ENCODE results near the gene SLC12A8.

Gene SLC12A8

DNA sequence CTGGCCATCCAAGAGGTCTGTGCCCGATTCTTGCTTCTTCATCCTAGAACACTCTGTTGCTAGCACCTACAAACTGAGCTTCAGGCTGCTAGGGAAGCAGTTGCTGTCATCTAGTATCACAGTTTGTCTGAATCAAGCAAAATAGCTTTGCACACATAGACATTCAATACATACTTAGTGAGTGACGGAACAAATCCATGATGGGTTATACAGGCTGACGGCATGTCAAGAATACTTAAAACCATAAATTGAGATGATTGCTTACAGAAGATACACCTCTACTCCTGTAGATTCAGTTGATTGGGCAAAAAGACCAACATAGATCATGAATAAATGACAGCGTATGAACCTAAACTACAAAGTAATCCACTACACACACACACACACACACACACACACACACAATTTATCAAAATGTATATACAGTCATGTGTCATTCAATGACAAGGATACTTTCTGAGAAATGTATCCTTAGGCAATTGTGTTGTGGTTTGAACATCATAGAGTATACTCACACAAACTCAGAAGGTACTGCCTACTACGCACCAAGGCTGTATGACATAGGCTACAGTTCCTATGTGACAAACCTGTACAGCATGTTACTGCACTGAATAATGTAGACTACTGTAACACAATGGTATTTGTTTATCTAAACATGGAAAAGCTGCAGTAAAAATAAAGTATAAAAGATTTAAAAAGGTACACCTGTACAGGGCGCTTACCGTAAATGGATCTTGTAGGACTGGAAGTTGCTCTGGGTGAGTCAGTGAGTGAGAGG is 142.4 kb downstream of the SLC12A8 start:
- DNase-seq, result no peak

DNA sequence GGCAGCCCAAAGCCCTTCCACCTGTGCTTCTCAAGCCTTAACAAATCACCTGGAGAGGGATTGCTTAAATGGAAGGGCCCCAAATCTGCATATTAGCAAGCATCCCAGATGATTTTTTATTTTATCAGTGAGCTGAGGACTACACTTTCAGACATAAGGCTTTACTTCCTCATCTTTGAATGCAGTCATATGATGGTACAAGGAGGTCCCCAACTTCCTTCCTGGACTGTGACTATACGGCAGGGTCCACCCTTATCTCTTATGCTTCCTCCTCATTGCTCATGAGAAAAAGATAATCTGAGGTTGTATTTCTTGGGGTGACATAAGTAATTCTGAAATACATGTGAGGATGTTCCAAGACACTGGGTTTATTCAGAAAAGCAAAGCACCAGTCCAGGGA is 143.1 kb downstream of the SLC12A8 start:
- no peak for DNase-seq

DNA sequence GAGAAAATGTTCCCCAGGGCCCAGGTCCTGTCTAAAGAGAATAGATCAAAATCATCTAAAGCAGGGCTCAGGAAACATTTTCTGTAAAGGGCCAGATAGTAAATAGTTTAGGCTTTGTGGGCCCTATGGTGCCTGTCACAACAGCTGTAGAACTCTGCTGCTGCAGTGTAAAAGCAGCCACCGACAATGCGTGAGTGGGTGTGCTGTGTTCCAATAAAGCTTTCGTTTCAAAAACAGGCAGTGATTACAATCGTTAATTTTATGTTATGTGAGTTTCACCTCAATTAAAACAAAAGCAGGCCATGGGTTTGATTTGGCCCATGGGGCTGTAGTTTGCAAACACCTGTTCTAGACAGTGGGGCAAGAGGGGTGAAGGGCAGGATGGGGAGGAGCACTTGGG is 144.3 kb downstream of the SLC12A8 start:
- DNase-seq, result no peak

DNA sequence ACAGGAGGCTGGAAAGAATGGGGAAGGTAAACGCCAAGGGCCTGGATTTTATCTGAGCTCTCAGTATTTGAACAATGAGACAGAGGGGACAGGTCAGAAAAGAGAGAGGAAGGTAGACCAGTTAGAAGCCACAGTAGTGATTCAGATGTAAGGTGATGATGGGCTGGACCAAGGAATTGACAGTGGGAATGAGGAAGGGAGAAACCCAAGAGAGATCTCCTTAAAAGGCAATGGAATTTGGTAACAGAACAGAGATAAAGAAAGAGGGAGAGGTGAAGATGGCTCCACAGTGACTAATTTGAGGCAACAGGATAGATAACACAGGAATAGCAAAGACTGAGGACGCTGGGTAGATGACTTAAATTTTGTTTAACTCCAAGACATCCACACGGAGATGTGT is 145.3 kb downstream of the SLC12A8 start:
- no peak for DNase-seq

DNA sequence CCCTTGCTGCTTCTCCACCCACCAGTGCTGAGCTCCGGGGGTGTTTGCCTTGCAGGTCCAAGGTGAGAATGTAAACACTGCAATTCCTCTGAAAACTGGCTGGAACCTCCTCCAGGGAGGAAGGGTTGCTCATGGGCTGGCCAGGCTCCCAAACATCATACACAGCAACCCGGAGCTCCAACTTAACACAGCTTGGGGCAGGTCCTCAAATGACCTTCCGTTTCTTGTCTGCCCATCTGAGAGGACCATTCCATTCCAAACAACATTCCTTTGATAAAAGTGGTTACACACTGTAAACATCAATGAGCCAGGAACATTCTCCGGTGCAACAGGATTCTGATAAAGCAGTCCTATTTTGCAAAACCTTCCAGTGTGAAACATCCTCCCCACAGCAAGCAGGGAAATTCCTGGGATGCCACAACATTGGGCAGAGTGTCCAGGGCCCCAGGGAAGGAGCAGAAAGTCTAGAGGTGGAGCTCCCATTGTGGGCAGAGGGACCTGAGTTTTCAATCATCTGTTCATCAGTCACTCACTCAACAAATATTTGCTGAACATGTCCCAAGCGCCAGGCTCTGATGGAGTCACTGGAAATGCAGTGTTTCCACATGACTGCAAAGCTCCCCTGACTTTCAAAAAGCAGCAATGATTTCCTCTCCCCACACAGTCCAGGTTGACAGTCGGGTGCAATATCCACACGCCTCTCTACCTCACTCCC is 149.5 kb downstream of the SLC12A8 start:
- no peak for DNase-seq

DNA sequence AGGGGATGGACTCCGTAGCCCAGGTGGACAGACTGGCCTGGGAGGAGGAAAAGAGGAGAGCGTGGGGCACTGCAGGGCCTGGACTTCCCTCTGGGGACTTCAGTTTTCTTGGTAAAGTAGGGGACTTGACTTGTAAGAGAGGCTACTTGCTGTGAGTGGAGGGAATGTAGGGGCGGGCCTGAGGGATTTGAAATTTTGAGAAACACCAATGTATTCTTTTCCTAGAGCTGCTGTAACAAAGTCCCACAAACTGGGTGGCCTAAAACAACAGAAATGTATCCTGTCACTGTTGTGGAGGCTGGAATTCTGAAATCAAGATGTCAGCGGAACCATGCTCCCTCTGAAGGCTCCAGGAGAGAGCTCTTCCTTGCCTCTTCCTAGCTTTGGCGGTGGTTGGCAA is 150.9 kb downstream of the SLC12A8 start:
- DNase-seq, result no peak

DNA sequence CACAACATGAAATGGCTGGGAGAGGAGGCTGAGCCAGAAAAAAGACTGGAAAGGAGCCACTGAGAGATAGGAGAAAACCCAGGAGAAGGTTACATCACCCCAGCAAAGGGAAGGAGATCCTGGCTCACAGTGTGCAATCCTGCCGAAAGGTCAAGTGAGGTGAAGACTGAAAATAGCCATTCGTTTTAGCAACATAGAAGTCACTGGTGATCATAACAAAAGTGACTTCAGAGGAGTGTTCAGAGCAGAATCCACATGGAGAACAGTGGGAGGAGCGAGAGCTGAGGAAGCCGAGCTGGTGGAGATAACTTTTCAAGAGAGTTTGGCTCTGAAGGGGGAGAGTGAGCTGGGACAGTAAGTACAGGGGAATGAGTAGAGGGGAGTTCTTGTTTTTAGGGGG is 151.4 kb downstream of the SLC12A8 start:
- no peak for DNase-seq

DNA sequence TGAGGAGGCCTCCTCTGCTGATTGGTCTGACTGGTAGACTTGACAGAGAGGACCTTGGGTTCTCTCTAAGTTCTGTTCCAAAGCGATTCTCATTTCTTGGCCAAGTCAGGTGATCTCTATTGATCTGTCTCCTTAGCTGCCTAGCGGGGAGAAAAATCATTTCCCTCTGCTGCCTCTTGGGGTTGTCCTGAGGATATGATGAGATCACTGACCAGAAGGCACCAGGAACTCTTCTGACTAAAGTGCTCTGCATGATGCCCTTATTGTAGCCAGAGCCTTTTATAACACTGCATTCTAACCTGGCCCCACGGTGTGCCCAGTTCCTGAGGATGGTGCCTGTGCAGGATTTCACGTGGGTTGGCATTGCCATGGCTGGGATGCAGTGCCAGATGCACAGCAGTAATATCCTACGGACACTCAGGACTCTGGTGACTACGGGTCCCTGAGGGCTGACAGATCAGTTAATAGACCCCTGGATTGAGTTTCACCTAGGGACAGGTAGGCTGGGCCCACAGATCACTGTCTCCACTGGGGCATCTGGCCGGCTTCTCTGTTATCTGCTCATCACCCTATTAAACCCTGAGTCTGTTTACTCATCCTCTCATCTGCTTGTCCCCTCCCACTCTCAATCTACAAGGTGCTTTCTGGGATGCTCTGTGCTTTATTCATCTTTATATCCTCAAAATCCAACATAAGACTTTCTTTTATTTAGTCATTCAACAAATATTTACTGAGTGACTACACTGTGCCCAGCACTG is 152.9 kb downstream of the SLC12A8 start:
- DNase-seq, result no peak

DNA sequence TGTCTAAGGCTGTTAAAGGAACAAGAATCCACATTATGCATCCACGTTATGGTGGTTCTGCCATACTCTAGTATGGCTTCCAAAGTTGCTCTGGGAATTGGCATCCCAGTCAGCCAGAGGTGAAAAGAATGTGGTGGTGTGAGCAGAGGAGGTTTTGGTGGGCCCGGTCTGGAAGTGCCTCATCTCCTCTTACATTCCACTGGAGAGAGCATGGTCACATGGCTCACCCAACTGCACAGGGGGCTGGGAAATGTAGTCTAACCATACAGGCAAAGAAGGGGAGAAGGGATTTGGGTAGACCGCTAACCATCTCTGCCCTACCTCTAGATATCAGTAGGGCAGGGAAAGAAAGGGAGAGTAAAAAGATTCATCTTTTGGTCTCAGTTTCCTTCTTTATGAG is 153.6 kb downstream of the SLC12A8 start:
- no peak for DNase-seq

DNA sequence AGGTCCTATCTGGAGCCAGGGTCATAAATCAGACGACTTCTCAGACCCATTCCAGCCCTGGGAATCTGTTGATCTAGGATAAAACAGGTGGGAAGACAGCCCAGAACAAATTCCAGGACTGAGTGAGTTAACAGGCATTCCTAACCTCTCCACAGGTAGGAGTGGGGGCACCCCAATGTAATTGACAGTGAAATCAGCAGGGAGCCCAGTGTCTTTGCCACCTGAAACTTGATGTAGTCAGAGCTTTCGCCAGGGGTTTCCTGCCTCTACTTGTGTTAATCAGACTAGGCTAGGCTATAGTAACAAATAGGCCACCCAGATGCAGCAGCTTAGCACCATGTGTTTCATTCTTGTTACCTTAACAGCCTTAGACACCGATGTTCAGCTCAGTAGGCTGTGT is 154.0 kb downstream of the SLC12A8 start:
- DNase-seq, result no peak

DNA sequence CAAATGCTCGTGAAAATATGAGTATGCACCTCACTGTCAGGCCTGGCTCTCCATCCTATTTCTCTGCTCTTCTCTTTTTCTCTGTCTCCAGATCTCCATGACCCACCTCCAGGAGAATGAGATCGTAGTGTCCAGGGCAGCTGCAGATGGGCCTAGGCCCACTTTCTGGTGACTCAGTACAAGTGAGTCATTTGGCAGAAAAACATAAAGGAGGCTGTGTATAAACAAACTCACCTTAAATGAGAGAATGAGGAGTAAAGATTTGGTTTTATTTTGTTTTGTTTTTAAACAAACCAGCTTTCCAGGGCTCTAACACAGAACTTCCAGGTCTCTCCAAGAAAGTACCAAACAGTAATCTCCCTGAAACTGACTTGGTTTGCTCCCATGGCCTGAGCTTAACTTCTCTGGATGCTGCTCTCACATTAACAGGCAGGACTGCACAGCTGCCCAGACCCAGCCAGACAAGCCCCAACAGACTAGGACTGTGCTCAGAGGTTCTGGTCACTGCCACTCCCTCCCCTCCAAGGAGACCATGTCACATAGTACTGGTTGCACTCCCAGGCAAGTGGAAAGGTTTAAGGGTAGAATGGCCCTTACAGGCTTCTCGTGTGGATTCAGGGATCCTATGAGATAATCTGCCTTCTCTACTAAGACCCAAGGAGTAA is 155.2 kb downstream of the SLC12A8 start:
- no peak for DNase-seq

DNA sequence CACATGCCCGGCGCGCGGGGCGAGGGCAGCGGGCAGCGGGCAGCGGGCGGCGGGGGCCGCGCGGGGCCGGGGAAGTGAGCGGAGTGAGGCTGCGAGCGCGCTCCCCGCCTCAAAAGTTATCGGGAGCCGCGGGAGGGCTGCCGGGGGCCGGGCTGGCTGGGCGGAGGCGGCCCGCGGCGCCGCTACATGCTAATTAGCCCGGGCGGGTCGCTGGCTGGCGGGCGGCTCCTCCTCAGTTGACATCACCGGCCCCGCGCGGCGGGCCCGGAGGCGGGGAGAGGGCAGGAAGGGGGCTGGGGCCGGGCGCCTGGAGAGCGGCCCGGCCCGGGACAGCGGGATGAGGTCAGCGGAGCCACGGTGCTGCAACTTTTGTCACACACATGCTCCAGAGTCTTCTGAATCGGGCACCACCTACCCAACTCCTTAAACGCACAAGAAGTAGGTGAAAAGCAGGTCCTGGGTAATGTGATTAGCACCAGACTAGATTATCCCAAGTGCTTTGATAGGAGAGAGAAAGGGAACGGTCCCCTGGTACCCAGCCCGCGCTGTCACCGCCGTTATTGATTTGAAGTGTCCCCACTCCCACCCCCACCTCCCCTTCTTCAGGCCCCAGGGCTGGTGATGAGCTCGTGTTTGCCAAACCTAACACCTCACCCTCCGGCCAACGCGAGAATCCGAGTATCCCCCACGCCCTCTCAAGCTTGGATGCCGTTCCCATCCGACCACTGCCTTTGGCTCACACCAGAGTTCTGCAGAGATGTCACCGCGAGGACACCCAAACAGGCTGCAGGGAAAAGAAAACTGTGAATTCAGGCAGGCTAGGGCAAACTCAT is 156.4 kb downstream of the SLC12A8 start, which contains the start of gene HEG1:
Gene HEG1 (minus strand): TSS at position 85 of the 833 bp plus-strand sequence. CDS start 107 bp downstream, outside the sequence.
- DNase-seq, result peak; percentile 82

DNA sequence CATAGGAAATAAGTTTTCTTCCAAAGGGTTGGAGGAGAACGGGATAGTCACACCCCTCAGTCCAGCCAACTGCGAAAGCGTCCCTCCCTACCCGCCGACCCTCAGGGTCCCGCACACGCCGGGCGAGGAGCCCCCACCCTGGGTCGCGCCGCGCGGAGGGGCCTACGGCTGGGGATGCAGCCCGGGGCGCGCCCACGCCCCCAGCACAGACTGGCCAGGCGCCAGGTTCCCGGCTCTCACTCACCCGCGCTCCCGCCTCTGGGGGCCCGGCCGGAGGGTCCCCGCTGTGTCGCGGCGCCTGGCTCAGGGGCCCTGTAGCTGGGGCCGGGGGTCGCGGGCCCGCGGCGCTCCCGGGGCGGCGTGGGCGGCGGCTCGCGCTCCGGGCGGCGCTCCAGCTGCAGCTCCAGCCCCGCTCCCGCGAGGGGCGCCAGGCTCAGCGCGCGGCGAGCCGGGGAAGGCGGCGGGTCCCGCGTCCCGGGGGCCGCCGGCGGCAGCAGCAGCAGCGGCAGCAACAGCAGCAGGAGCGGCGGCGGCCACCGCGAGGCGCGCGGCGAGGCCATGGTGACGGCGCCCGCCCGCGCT is 157.1 kb downstream of the SLC12A8 start:
- DNase-seq, result peak; percentile 43

DNA sequence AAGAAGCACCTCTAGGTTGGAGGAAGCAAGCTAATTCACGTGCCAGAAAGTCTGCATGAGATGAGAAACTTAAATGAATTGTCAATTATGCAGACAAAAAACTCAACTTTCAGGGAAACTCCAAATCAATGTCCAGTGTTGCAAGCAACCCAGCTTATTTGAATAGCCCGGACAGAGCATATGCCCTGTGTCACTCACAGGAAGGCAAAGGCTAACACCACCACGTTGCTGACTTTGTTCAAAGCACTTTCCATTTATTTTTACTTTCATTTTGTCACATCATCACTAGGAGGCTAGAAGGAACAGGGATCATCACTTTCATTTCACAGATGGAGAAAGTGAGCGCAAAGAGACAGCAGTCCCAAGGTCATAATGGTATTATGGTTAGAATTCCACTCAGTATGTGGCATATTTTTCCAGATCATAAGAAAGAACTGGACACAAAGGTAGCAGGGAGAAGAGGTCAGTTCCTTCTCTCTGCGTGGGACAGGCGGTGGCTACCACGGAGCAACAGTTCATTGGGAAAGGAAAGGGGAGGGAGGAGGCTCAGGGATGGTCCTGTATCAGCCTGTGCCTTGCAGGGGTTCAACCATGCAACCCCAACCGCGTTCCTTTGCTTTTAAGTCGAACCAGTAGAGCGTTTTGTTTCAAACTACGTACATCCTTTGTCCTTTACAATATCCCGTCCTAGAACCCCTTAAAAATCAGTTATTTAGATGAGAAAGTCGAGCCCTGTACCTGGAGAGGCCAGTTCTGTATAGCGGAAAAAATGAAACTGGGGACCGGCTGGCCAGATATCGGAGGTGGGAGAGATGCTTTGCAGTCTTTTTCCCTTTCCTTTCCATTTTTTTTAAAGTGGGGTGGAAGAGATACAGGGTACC is 157.9 kb downstream of the SLC12A8 start:
- no peak for DNase-seq

DNA sequence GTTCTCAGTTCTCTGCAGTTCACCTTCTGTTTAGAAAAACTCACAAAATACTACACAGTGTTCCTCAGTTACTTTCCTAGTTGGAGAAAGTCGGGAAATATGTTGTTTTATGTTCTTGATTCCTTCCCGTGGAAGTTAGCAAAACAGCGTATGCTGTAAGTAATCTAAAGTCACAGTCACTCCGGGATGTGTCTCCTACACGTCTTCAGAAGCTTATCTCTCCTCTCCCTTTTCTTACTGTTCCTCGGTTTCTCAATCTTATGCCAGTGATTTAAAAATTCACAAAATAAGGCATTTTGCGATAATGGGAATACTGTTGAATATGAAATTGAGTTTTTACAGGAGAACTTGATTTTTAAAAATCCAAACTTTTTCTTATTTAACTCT is 158.5 kb downstream of the SLC12A8 start:
- no peak for DNase-seq

DNA sequence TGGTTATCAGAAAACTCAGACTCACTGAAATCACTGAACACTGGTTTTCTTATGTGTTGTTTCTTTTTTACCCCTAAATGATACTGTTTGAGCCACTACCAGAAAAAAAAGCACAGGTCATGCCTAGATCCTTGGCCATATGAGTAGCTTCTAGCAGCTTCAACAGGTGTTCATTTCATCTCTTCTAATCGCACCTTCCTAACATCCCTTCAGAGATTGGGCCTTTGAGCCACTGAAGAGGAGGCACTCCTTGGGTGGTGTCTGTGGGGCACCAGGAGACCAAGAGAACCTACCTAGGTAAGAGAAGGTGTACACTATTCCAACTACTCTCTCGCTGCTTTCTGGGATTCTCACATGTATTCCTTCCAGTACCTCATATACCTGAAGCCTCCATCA is 159.2 kb downstream of the SLC12A8 start:
- DNase-seq, result no peak

DNA sequence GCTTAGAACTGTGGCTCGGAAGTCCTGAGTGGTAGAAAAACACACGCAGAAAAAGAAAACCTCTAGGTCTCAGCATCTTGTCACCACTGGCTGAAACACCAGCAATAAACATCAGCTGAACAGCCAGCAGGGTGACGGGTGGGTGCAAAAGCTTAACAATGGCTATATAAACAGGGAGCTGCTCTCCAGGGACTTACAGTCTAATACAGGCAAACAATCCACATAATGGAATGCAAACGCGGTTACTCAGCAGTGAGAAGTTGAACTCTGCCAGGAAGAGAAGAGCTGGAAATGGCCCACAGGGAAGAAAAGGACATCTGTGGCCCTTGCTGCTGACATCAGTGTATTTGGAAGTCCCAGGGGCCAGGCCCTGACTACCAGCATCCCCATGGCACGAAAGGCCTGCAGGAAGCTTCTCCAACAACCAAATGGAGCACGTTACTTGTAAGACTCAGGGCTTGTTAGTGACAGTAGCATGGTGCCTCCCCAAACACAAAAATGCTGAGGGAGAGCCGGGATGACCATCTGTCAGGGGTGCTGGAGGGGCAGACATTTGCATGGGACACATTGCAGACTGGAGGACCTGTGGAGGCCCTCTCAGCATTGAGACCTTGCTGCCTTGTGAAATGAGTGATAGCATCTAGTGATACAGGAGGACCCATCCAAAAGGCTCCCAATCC is 159.8 kb downstream of the SLC12A8 start:
- DNase-seq, result no peak

DNA sequence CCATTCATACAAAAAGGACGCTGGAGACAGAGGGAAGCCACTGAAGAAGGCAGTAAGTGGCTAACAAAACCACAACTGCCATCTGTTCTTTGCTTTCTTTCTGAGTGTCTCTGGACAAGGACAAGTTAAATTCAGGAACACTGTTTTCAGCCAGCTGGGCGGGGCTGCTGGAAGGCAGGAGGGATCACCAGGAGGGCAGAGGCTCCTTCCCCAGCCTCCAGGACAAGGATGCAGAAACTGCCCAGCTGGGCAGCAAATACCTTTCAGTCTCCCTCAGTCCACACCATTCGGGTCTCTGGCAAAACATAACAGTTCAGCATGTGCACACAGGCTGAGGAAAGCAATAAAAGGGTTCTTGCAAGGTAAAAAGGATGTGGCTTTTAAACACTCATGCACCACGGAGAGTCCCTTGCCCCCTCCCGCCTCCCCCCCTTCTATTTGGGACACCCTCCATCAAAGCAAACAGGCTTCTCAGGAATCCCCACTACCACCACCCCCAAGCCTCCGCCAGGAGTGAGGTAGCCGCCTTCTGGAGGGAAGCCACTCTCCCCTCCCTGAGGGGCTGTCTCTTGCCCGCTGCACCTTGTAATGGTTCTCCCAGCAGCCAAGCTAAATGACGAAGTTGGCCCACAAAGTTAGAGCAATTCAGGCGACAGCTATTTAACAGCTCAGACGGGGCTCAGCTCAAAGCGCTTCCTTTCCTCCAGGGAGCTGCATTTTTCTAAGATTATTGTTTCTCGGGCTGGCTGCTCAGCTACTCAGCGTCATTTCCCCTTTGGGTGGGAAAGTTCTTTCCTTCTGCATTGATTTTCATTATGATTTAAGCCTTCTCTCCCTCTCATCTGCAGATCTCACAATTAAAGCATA is 160.6 kb downstream of the SLC12A8 start:
- DNase-seq, result peak; percentile 74

DNA sequence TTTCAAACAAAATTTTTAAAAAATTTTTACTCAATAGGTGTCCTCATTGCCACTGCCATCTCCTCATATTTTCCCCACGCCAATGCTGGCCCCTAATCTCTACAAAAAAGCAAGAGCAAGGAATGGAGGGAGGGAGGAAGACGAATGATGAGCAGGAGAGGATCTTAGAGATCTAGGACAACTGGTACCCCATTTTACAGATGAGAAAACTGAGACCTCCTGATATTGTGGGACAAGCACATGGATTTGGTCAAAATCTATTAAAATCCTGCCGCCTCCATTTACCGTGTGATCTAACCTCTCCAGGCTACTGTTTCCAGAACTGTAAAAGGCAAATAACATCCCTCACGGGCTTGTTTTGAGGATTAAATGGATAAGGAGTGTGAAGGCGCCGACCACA is 161.3 kb downstream of the SLC12A8 start:
- no peak for DNase-seq

Data from stimulated activated CD8-positive, alpha-beta memory T cell treated with anti-CD3 and anti-CD28 coated beads, Interleukin-4, amount 100 ng/mL, for 48 hours (primary cell).